ENCODE results near the gene TBL3. TPM values are rescaled to one million over a fixed set of nuclear protein-coding genes. Genes with fewer than 3 reads are reported as not detected.

The TBL3 gene
- total and polyA plus RNA-seq, 2 of the 8 experiments (the other 6 are each of a cell fraction or from before 2014, with no cell fraction given), result 65.8 to 137 TPM

- TF ChIP-seq SAP30 (IDR thresholded peaks at IDR 0.05; ENCODE audit: insufficient read depth, insufficient replicate concordance, low read length), result no peak
- no peak for TF ChIP-seq GTF2F1 (IDR thresholded peaks at IDR 0.05; ENCODE audit: borderline replicate concordance, low read depth, low read length)
Measured at GRCh38 chr16:1973461-1974156, 1.8 kb downstream of the TBL3 start (continued).

Data from H1 (cell line).